Activated T-cell treated with anti-CD3 and anti-CD28 coated beads for 24 hours (primary cell): Measurements from ENCODE around the gene EFNA5.

Source experiments
- DNase-seq: peaks from one replicate; pipeline ENCODE4 v3.0.0-alpha.2; 2020; ENCODE audit warnings: low read depth

The EFNA5 gene

DNA sequence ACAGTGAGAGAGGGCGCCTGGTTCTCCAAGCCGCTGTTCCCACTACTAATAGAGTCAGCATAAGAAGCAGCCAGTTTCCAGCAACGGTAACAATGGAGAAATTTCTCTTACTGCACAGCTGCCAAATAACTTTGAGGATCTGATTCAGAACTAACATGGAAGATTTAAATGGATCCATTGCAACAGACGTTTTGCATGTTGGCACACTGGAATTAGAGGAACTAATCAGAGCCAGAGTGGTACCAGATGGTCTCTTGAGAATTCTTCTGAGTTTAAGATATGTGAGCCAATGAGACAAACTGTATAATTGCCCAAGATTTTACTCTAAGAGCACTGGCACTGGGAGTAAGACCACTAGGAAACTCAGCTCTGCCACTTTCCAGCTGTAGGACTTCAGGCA is 186.5 kb downstream of the EFNA5 start:
- DNase-seq, result no peak

GRCh38 chr5:107483231-107484024 is 187.3 kb downstream of the EFNA5 start:
- no peak for DNase-seq

DNA sequence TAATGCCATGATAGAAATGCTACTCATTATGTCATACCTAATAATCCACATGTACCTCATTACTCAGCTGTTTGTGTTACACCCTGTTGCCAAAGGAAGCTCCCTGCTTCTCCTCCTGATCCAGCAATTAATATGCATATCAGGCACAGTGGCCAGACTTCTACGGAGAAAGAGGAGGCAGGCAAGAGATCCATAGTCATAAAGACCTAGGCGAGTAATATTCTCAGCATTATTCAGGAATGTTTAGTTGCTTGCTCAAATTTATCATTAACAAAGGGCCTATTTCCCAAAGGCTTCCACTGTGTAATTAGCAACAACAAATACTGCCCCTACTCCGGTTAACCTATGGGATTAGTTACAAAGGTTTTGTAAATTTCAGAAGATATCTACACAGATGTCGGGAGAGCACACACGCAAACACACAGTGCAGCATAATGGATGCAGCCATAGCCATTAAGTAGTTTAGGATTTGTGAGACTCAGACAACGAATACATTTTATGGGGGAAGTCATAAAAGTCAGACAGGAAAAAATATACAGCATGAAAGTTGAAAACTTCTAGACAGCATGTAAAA is 192.6 kb downstream of the EFNA5 start:
- no peak for DNase-seq

DNA sequence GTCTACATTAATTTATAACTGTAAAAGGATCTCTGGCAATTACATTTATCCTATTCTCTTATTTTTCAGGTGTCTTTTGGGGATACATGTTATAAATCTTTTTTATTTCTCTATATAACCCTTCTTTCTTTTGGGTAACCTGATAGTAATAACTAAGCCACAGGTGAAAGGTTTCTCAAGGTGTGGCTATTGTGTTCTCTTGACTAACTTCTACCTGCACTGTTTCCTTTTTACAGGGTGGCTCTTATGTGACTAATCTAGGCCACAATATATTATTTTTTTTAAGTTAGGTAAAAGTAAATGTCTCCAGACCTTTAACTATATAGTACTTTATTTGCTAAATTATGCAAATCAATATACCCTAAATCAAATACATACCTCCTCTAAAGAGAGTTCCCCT is 193.2 kb downstream of the EFNA5 start:
- DNase-seq, result no peak

GRCh38 chr5:107476783-107477182 is 194.0 kb downstream of the EFNA5 start:
- DNase-seq, result no peak

DNA sequence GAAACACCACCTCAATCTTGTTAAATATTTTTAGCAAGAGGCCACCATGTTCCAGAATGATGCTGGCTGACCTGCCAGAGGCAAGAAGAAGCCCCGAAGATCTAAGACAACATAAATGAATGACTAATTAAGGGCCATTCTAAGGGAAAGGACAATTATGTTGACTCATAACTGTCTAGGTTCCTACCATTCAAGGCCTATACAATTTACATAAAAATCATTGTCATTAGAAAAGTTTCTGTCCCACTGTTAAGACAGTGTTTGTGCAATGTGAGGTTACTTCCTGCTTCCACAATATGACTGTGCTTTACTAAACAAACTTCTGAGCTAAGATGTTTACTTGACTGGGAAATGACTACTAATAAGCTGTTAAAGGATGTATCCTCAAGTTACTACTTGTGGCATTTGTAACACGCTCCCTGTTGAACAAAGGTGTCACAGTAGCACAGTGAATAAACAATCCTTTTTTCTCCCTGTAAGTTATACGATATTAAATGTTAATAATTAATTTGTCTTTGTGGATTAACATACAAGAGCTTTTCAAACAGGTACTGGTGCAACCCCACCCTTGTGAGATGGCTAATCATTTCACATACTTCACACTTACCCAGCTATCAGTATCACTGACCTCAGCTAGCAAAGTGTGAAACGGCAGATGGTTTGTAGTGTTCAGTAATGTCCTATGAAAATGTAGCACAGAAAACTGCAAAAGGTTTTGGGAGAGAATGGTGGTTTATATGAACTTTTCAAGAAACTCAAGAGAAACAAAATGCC is 195.8 kb downstream of the EFNA5 start:
- DNase-seq, result no peak

DNA sequence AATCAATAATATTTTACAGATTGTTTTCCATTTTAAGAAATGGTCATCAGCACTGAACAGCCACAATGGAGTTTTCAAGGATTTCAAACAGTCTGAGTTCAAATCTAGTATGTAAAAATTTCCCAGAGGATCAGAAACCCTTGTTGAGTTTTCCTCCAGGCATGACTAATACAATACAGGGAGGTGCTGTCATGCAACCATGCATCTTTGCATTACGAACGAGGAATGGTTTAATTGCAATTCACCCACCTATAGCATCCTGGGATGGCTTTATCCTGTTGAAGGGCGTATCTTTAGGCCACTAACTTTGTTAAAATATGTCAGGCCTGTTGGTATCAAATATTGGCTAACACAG is 196.4 kb downstream of the EFNA5 start:
- no peak for DNase-seq

DNA sequence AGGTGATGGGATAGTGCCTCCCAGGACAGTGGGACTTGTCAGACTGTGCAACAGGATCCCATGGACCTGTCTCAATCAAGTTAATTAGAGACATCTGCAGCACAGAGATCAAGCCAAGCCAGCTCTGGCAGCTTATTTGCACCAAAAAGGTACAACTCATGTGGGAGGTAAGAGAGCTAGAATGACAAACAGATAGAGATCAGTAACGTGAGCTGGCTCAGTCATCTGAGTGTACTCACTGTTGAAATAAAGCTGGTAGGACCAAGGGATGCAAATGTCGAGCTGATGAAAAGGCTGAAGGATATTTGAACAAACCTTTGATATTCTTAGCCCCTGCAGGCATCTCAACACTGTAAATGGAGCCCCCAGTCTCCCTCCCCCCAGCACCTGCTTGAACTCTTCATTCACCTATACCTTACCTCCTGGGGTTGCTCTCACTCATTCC is 198.1 kb downstream of the EFNA5 start:
- DNase-seq, result no peak

DNA sequence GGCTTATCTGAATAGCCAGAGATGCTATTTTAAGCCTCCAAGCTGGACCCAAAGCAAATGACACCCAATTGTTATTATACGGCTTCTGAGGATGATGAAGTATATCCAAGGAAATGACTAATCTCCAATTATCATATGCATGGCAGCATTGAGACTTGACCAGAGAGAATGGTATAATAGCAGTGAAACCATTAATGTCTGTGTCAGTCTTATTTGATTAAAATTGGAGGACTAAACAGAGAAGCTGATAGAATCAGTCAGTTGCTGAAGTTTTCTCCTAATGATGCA is 200.5 kb downstream of the EFNA5 start:
- DNase-seq, result no peak

DNA sequence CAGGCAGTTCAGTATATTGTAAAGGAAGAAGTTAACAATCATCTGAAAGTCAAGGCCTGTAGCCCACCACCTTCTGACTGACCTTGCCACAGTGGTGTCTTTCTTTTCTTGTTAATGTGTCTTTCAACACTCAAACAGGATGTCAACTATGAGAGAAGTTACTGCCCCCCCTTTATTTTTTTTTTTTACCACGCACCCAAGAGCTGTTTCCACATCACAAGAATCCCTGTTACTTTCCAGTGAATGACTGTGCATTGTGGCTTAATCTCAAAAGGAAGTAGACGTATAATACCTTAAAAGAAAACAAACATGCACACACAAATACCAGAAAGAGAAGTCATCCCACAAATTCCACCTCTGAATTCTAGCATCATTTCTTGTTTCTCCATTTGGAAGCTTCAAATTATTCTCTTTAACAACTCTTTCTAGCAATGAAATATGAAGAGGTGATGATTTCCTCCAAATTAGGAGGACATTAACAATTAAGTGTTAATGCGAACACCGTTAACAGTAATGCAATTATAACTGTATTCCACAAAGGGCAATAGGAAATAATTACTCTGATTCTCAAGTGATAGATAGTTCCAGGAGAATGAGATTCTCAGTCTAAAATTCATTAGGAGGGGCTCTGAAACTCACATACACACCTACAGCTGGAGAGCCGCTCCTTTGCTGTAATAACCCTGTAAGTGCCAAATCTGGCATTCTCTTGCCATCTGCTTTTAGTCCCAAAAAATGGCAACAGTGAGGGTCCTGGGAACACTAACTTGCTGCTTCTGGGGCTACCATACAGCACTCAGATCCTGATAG is 201.0 kb downstream of the EFNA5 start:
- no peak for DNase-seq

GRCh38 chr5:107469064-107469463 is 201.7 kb downstream of the EFNA5 start:
- no peak for DNase-seq

DNA sequence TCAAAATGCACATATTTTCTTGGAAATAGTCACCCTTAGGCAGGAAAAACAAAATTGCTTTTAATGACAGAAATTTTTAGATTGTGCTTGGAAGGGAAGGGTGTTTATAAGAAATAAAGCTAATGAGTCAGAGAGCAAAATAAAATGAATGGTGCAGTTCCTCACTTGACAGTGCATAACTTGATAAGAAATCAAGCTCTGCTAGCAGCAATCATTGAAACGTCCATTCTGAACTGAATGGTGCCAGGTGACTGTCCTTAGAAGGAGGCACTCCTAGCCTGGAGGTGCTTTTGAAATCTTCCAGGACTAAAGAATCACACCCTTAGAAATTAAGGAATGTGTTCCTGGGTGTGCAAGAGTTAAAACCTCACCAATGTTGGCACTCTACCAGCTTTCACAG is 202.5 kb downstream of the EFNA5 start:
- DNase-seq, result no peak

GRCh38 chr5:107467137-107467932 is 203.4 kb downstream of the EFNA5 start:
- DNase-seq, result no peak

DNA sequence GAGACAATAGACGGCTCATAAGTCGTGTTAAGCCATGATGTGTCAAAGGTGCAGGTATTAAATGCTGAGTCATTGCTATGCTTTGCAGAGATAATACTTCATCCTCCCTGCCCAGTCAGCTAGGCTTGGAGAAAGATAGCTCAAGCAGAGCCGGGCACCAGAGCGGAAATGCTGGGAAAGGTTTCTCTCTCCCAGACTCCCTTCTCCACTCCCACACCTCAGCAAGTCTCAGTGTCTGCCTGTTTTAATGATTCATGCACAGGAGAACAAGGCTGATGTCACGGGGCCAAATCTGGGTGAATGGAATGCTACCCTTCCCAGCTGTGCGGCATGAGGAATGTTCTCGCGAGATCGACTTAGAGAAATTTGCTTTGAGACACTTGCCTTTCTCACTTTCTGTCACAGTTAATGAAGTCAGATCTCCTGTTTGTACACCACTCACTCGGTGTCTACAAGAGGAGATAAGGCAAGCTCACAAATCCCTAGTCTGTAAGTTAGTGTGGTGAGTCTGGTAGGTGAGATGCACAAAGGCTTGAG is 204.4 kb downstream of the EFNA5 start:
- DNase-seq, result no peak

DNA sequence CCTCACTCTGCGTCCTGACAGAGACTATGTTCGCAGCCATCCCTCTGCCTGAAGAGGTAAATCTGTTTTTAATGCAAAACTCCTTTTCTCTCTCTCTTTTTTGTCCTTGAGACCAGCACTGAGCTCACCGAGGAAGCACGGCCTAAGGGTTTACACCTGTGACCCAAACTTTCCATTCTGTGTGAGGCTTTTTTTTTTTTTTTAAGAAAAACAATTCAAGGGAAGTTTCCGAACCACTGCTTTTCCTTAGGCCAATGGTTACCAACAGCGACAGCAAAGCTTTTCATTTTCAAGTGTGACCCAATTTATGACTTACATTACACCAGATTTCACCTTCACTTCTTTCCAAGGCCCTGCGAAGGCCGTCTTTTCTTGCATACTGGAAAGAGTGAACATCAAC is 205.9 kb downstream of the EFNA5 start:
- no peak for DNase-seq

GRCh38 chr5:107464416-107464815 is 206.3 kb downstream of the EFNA5 start:
- no peak for DNase-seq

- no peak for DNase-seq
Measured at GRCh38 chr5:107463731-107464130, 207.0 kb downstream of the EFNA5 start.

GRCh38 chr5:107461770-107462169 is 209.0 kb downstream of the EFNA5 start:
- DNase-seq, result no peak

GRCh38 chr5:107460789-107461188 is 209.9 kb downstream of the EFNA5 start:
- no peak for DNase-seq

GRCh38 chr5:107459605-107460004 is 211.1 kb downstream of the EFNA5 start:
- no peak for DNase-seq

- no peak for DNase-seq
Measured at GRCh38 chr5:107458322-107458721, 212.4 kb downstream of the EFNA5 start.
